GM21360 (cell line): ENCODE results near the gene SGPL1.
"Not testable (repeated sequence)": the region's sequence is repeated elsewhere in the genome, so short reads cannot be mapped to it uniquely, and the experiment has no call there.

ENCODE experiments used
- ATAC-seq: cut with Tn5 transposase; IDR thresholded peaks from one replicate; pipeline ENCODE4 v1.9.1; 2021; ENCODE audit warnings: mild to moderate bottlenecking, moderate library complexity; ENCODE audit not compliant: unreplicated experiment

The SGPL1 gene

GRCh38 chr10:70815504-70816219 is at the start of gene SGPL1:
SGPL1 (plus strand) TSS chr10:70815948; CDS start chr10:70816854, 906 bp downstream.
- peak; percentile 82 for ATAC-seq

GRCh38 chr10:70768026-70768685 is 47.6 kb upstream of the SGPL1 start:
- ATAC-seq, result not testable (repeated sequence)

DNA sequence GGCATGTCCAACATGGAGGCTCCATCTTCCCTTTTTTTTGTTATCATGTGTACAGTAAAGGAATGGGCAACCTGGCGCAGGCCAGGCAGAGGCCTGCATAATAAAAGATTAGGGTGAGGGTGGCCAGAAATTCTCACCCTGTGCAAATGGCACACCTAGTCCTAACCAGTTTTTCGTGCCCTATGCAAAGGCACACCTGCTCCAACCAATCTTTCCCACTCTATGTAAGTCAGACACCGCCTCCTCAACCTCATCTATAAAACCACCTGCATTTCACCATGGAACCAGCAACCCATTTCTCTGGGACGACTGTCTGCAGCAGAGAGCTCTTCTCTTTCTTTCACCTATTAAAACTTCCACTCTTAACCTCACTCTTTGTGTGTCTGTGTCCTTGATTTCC is 46.6 kb upstream of the SGPL1 start:
- ATAC-seq, result no peak

GRCh38 chr10:70770001-70770400 is 45.7 kb upstream of the SGPL1 start:
- no peak for ATAC-seq

DNA sequence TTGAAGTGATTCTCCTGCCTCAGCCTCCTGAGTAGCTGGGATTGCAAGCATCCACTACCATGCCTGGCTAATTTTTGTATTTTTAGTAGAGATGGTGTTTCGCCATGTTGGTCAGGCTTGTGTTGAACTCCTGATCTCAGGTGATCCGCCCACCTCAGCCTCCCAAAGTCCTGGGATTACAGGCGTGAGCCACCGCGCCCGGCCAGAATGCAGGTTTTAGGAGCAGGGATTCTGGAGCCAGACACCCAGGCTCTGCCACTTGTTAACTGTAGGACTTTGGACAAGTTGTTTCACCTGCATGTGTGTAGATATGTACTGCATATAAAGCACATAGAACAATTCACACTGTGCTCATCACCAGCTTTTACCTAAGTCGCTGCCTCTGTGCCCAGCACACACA is 45.2 kb upstream of the SGPL1 start:
- ATAC-seq, result not testable (repeated sequence)

DNA sequence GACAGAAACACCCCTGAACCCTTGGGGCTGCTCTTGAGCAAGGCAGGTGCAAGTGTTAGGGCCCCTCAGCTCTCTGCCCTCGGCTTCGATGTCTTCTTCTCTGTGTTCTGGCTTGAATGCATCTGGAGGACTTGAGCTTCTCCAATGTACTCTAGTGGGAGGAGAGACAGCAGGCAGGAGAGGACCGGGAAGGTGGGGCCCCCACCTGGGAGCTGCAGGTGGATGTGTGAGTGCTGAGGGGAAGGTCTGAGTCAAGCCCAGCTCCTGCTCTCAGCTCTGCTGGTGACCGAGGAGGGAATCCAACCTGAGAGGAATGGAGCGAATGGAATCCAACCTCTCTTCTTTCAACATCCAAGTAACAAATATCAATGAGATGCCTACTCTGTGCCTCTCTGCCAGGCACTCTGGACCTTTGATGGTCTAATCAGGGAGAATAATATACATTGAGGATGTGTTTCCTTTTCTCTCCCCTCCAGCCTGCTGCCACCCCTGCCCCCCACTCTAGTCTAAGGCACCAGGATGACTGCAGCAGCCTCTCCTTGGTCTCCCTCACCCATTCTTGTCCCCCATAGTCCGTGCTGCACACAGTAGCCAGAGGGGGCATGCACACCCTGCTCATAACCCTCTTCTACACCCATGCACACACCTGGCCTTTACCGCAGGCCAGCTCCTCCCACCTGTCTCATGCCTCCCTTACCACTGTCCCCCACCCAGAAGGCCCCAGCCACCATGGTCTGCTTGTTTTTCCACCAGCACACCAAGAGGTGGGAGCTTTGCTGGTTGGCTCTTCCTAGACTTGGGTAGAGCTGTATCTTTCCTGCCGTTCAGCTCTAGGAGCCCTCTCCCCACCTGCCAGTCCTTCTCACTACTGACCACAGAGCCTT is 44.2 kb upstream of the SGPL1 start:
- ATAC-seq, result no peak

DNA sequence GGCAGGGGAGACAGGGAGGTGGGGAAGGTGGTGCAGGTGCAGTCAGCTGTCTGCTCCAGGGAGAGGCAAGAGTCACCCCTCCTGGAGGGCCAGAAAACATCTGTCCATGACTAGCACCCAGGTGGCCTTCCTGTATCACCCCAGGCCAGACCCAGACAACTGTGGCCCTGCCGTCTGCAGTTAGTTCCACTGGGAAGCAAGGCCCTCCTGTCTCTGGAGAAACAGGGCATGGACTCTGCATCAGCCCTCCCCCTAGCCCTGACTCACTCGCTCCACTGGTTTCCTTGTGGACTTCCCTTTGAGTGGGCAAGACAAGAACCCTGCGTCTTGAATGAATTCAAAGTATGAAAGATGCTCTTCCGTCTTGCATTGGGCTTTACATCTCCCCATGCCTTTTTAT is 43.1 kb upstream of the SGPL1 start:
- no peak for ATAC-seq

GRCh38 chr10:70773461-70773860 is 42.3 kb upstream of the SGPL1 start:
- ATAC-seq, result no peak

DNA sequence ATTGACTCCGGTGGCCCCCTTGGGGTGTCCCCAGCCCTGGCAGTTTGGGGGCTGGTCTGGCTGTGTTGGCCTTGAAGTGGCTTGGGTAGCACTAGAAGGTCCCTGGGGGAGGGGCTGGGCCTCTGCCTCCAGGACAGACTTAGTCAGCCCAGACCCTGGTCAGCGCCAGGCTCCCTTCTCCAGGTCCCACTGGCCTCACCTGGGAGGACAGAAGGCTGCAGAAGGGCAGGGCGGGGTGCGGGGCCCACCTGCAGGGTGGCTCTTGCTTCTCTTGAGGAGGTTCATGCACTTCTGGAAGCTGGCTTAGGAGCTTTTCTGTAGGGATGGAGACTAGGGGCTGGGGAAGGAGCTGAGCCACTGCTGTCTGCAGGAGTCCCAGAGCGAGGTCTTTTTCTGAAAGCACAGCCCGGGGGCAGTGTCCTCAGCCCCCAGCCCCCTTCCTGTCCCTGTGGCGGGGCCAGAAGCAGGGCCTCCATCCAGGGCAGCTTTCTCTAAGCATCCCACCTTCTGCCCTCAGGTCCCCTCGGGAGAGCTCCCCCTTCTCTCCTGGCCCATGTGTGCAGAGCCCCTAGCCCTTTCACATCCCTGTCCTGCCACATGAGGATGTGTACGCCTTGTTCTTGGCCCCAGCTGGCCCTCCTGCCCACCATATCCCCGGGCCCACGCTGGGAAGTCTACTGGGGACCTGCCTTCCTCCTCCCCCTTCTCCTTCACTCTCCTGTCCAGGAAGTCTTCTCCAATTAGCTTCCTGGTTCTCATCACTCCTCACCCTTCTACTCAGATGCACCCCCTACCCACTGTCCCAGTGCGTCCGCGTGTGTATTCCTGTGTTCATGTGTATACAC is 41.6 kb upstream of the SGPL1 start:
- no peak for ATAC-seq

- ATAC-seq, result no peak
Measured at GRCh38 chr10:70774810-70775678, 40.7 kb upstream of the SGPL1 start.

GRCh38 chr10:70775679-70776454 is 39.9 kb upstream of the SGPL1 start:
- no peak for ATAC-seq

DNA sequence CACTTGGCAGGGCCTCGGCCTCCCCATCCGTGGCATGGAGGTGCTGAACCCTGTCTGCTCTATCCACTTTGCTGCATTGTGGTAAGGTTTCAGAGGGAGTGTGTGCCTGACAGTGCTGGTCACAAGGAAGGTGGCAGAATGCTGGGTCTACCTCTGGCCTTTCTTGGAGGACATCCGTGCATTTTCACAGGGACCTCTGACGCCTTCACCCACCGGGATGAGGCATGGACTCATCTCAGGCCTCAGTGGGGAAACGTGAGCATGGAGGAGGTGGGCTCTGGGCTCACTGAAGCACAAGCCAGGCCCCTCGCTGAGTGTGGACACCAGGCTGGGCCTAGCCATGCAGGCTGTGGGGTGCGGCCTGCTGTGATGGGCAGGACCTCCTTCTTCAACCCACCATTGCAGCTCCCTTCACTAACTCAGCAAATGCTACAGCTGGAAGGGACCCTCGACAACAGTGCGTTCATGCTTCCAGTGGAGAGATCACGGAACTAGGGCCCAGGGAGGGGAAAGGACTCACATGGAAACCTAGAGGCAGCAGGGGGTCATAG is 39.2 kb upstream of the SGPL1 start:
- no peak for ATAC-seq

DNA sequence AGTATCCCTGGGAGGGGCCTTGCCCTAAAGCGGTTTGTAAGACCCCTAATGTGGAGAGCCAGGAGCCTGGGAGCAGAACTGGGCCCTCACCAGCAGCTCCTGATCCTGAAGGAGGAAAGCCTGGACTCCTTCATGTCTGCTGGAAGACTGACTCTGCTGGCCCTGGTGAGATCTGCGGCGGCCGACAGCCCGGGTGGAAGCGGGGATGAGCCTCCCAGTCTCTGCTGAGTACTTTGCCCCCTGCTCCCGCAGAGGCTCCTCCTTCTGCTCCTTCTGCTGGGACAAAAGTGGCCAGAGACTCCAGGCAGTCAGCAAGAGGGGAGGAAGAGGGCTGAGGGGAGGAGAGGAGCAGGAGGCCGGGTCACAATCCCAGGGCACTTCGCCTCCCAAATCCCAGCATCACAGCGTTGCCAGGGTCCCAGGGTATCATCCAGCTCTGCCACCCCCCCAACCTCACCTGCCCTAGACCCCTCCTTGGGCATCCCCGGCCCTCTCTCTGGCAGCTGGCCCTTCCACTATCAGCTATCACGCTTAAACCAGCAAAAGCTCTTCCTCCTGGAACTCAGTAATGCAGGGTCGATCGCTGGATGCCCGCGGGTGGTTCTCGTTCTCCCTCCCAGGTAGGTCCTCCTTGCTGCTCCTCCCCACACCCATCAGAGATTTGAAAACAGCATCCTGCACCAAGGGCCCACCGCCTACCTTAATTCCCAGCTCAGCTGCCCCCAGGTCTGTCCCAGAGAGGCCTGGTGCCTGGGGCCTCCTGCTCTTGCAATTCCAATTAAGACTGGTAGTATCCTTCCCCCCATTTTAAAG is 38.5 kb upstream of the SGPL1 start:
- ATAC-seq, result no peak

GRCh38 chr10:70778267-70778924 is 37.4 kb upstream of the SGPL1 start:
- ATAC-seq, result no peak

GRCh38 chr10:70779088-70779487 is 36.7 kb upstream of the SGPL1 start:
- no peak for ATAC-seq

DNA sequence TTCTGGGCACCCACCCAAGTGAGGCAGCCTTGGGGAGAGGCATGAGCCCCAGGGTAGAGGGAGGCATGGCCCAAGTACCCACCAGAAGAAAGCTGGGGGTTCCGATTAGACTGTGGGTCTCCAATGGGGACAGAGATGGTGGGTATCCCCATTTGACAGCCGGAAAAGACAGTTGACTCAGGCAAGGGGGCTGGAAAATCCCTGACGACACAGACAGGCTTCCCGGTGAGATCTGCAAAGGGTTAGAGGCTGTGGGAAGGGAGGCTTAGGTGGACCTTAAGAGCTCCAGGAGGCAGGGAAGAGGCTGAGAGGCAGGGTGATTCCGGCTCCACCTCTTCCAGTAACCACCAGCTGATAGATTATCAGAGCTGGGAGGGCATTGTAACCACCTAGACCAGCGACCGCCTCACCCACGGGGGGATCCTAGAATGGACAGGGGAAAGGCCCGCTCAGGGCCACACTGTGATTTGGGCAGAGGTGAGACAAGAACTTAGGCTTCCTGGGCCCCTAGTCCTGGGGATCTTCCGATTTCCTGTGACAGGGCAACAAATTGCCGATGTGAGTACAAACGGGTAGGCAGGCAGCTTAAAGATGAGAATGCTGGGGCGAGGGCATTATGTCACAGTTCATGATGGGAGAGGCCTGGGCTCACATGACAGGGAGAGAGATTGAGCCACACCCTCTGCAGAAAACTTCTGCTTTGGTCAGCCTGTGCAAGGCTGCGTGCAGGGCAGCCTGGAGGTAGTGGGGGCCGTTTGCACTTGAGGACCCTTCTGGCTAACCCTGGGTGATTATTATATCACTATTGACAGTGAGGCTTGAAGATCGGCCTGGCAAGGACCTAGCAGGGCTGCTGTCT is 36.0 kb upstream of the SGPL1 start:
- no peak for ATAC-seq
